TTC549 (cell line): ENCODE data around the gene SIT1.

ENCODE experiments used
- FAIRE-seq: peaks from 2 replicates; lab custom pipeline; 2012; peaks lifted over from hg19 to GRCh38; lab: Jason Lieb, UNC

The SIT1 gene

GRCh38 chr9:35604578-35605350, 46.0 kb downstream of the SIT1 start, which contains the start of gene TESK1:
TSS of gene TESK1 (plus strand) at chr9:35605262. CDS start at chr9:35605620, 358 bp downstream.
- FAIRE-seq, result no peak

GRCh38 chr9:35603986-35604577, 46.6 kb downstream of the SIT1 start:
- FAIRE-seq, result peak; percentile 97

GRCh38 chr9:35603506-35603985, 47.2 kb downstream of the SIT1 start:
- no peak for FAIRE-seq

- FAIRE-seq, result no peak
These were observed 50.7 kb downstream of the SIT1 start for GRCh38 chr9:35599763-35600604.
